Mammary epithelial cell (primary cell): Measurements from ENCODE around the gene MLH1.
"Not testable (repeated sequence)": the region's sequence is repeated elsewhere in the genome, so short reads cannot be mapped to it uniquely, and the experiment has no call there.

Experiments
- CTCF ChIP-seq, 2 donors: IDR thresholded peaks in 1 of 2; conservative IDR thresholded peaks in 1 of 2; 2 replicates each; pipeline ENCODE4 v1.5.1; 2011 to 2012; ENCODE audit warnings: inconsistent platforms in 2 of 2, low read length in 2 of 2, mild to moderate bottlenecking in 2 of 2, control low read depth in 1 of 2, low read depth in 1 of 2; ENCODE audit not compliant: insufficient read depth in 1 of 2; ENCODE audit errors: extremely low read depth in 1 of 2
- EZH2 ChIP-seq: IDR thresholded peaks from 2 replicates; pipeline ENCODE4 v1.6.1; 2012; ENCODE audit warnings: low read length, inconsistent platforms, borderline replicate concordance

GRCh38 chr3:36963008-36963407, 30.3 kb upstream of the MLH1 start:
- not testable (repeated sequence) for TF ChIP-seq CTCF (conservative IDR thresholded peaks at IDR 0.05 in 1 of 2, IDR thresholded peaks at IDR 0.05 in 1 of 2; ENCODE audit: extremely low read depth in 1 of 2, insufficient read depth in 1 of 2, low read depth in 1 of 2, low read length in 2 of 2); EZH2
